GM23338 (cell line): ENCODE data around the gene C22orf23.

Source experiments
- EZH2 ChIP-seq: fragments of 200-600 bp; sonication (generic); IDR thresholded peaks from one replicate; pipeline ENCODE4 v1.8.0; 2017; ENCODE audit warnings: antibody characterized with exemption, mild to moderate bottlenecking, low read depth; ENCODE audit not compliant: unreplicated experiment
- EZH2phosphoT487 ChIP-seq: fragments of 200-600 bp; sonication (generic); IDR thresholded peaks from one replicate; pipeline ENCODE4 v1.8.1; 2018; ENCODE audit warnings: antibody characterized with exemption; ENCODE audit not compliant: unreplicated experiment
- JUNB ChIP-seq: IDR thresholded peaks from one replicate; pipeline ENCODE4 v1.6.1; 2016; ENCODE audit warnings: antibody characterized with exemption; ENCODE audit not compliant: unreplicated experiment
- POLR2AphosphoS5 ChIP-seq: IDR thresholded peaks from 2 replicates; pipeline ENCODE4 v1.6.1; 2016; ENCODE audit warnings: antibody characterized with exemption, low read depth
- REST ChIP-seq: IDR thresholded peaks from one replicate; pipeline ENCODE4 v1.6.1; 2018; ENCODE audit warnings: antibody characterized with exemption; ENCODE audit not compliant: unreplicated experiment
- TF ChIP-seq, protein P1 (sequence below), 2 experiments: fragments of 200-600 bp in 1 of 2; sonication (generic) in 1 of 2; conservative IDR thresholded peaks; 2 replicates each; pipeline versions ENCODE4 v1.5.1 to v1.6.1; 2016 to 2017; ENCODE audit warnings: antibody characterized with exemption in 2 of 2, low read depth in 2 of 2, mild to moderate bottlenecking in 2 of 2, moderate library complexity in 1 of 2

DNA sequence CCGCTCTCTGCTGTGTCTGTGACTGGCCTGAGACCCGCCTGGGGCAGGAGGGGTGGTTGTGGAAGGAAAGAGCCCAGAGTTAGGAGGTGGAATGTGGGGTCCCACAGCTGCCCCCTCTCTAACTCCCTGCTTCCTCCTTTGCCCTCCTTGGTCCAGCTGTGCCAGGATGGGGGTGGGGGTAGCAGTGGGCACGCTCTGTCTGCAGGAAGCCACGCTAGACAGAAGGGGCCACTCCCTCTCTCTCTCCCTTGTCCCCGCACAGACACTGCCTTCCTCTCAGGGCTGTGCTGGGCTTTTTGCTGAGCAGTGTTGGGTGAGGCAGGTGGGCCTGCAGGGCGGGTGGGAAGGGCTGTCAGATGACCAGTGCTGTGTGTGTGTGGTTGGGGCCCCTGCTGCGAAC, 33.0 kb upstream of the C22orf23 start:
- TF ChIP-seq, protein P1, sequence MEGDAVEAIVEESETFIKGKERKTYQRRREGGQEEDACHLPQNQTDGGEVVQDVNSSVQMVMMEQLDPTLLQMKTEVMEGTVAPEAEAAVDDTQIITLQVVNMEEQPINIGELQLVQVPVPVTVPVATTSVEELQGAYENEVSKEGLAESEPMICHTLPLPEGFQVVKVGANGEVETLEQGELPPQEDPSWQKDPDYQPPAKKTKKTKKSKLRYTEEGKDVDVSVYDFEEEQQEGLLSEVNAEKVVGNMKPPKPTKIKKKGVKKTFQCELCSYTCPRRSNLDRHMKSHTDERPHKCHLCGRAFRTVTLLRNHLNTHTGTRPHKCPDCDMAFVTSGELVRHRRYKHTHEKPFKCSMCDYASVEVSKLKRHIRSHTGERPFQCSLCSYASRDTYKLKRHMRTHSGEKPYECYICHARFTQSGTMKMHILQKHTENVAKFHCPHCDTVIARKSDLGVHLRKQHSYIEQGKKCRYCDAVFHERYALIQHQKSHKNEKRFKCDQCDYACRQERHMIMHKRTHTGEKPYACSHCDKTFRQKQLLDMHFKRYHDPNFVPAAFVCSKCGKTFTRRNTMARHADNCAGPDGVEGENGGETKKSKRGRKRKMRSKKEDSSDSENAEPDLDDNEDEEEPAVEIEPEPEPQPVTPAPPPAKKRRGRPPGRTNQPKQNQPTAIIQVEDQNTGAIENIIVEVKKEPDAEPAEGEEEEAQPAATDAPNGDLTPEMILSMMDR (conservative IDR thresholded peaks at IDR 0.05; ENCODE audit: low read depth in 2 of 2) = no peak
- no peak for TF ChIP-seq EZH2phosphoT487
- no peak for TF ChIP-seq REST
- no peak for TF ChIP-seq JUNB
- TF ChIP-seq POLR2AphosphoS5 = no peak
- no peak for TF ChIP-seq EZH2
